ENCODE data around the gene MN1.

Gene MN1

DNA sequence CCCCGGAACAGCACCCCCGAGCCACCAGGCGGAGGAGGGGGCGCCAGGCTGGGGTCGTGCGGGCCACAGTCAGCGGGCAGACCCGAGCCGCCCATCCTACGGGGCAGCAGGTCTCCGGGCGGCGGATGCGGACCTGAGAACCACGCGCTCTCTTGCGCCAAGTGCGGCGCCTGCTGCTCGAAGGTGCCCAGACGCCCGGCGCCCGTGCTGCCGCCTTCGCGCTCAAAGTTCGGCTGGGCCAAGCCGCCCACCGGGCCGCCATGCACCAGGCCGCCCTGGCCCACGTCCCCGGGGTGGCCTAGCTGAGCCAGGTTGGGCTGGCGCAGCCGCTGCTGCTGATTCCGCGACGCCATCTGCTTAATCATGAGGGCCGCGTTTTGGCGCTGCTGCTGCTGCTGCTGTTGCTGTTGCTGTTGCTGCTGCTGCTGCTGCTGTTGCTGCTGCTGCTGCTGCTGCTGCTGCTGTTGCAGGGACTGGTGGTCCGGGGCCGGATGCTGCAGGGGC is 3.0 kb downstream of the MN1 start:
- no peak for TF ChIP-seq EZH2phosphoT487 (conservative IDR thresholded peaks at IDR 0.05; ENCODE audit: low read length)
- TF ChIP-seq CTCF (IDR thresholded peaks at IDR 0.05; ENCODE audit: insufficient read depth, low read length, poor library complexity, severe bottlenecking): no peak
- Histone ChIP-seq H3K4me3 (ENCODE audit: insufficient read depth, low read length, poor library complexity, severe bottlenecking) (no peak overlapping the region), H3K4me2 (ENCODE audit: low read depth, low read length, poor library complexity, severe bottlenecking) (no peak overlapping the region)

DNA sequence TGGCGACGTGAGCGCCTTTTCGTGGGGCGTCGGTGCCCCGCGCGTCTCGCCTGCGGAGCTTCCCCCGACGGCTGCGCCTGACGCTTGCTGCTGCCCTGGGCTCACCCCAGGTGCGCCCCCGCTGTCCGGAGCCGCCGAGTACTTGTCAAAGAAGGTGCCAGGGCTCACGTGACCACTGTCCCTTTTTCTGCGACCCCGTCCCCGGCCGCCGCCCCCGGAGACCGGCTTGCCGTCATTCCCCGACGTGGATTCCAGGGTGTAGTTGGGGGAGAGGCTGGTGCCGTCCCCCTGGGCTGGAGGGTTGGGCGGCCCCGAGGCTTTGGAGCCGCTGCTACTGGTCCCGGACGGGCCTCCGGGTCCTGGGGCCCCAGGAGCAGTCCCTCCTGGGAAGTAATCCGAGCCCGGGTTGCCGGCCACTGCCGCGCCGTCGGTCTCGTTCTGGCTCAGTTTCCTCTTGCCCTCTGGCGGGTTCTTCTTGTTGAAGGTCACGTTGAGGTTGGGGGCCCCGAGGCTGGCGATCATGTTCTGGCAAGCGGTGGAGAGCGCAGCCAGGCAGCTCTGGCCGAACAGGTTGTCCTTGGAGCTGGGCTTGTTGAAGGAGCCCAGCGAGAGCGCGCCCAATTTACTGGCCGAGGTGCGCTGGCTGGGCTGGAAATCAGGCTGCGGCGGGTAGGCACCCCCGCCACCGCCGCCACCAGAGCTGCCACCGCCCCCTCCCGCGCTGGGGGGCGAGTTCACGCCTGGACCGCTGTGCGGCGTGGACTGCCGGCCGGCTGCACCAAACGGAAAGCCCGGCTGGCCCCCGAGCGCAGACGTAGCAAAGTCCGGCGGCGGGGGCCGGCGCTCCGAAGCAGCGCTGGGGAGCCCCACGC is 3.8 kb downstream of the MN1 start:
- Histone ChIP-seq H3K9ac (ENCODE audit: low read length) (no peak overlapping the region), H3K9me3 (ENCODE audit: insufficient read depth, low read length) (no peaks in the 10 kb centered on the region), H3K4me3 (ENCODE audit: insufficient read depth, low read length, poor library complexity, severe bottlenecking) (no peak overlapping the region), H4K20me1 (ENCODE audit: low read depth, low read length) (no peaks in the 10 kb centered on the region), H2AFZ (ENCODE audit: low read depth, low read length, severe bottlenecking) (no peak overlapping the region), H3K27me3 (ENCODE audit: low read length) (no peaks in the 10 kb centered on the region), H3K4me2 (ENCODE audit: low read depth, low read length, poor library complexity, severe bottlenecking) (no peak overlapping the region), H3K36me3 (ENCODE audit: low read length) (no peaks in the 10 kb centered on the region), H3K9me2 (replicated peaks; ENCODE audit: insufficient read depth, low read length) (no peaks in the 10 kb centered on the region), H3K79me2 (ENCODE audit: insufficient read depth, low read length) (no peaks in the 10 kb centered on the region), H3F3A (ENCODE audit: insufficient read depth) (no peaks in the 10 kb centered on the region), H3K27ac (ENCODE audit: low read depth, low read length) (no peak overlapping the region)
- TF ChIP-seq EZH2phosphoT487 (conservative IDR thresholded peaks at IDR 0.05; ENCODE audit: low read length) (no peak), CTCF (IDR thresholded peaks at IDR 0.05; ENCODE audit: insufficient read depth, low read length, poor library complexity, severe bottlenecking) (no peak)

More for the DNA sequence above, 3.0 kb downstream of the MN1 start:
- Histone ChIP-seq H3K9ac (ENCODE audit: low read length) (no peak overlapping the region), H3K9me2 (replicated peaks; ENCODE audit: insufficient read depth, low read length) (no peaks in the 10 kb centered on the region), H3K9me3 (ENCODE audit: insufficient read depth, low read length) (no peaks in the 10 kb centered on the region), H3K27ac (ENCODE audit: low read depth, low read length) (no peak overlapping the region), H3K27me3 (ENCODE audit: low read length) (no peaks in the 10 kb centered on the region), H2AFZ (ENCODE audit: low read depth, low read length, severe bottlenecking) (no peak overlapping the region), H4K20me1 (ENCODE audit: low read depth, low read length) (no peaks in the 10 kb centered on the region), H3K79me2 (ENCODE audit: insufficient read depth, low read length) (no peaks in the 10 kb centered on the region), H3F3A (ENCODE audit: insufficient read depth) (no peaks in the 10 kb centered on the region), H3K36me3 (ENCODE audit: low read length) (no peaks in the 10 kb centered on the region)

DNA sequence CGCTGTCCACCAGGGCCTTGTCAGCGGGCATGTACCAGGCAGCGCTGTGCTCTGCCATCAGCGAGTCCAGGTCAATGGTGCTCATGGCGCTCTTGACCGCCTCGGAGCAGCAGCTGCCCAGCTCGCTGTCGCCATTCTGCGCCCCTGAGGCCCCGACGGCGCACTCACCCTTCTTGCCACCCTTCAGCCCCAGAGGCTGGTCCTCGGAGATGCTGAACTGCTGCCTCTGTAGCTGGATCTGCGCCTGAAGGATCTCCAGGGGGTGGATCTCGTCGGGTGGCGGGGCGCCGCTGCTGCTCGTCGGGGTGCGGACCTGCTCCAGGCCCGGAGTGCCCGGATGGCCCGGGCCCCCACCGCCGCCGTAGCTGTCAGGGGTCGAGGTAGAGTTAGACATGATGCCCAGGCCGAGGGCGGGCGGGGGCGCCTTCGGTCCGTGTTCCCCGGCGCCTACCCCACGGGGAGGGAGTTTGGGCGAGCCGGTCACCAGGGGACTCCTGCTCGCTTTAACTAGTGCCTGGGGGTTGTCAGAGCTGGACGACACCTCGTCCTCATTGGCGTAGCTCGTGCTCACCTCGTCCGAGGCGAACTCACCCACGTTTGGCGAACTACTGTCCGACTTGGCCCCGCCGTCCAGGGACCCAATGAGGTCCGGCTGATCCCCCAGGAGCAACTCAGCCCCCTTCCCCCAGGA is 4.6 kb downstream of the MN1 start:
- Histone ChIP-seq H3K79me2 (ENCODE audit: insufficient read depth, low read length) (no peaks in the 10 kb centered on the region), H3K36me3 (ENCODE audit: low read length) (no peaks in the 10 kb centered on the region), H3K4me2 (ENCODE audit: low read depth, low read length, poor library complexity, severe bottlenecking) (no peak overlapping the region), H4K20me1 (ENCODE audit: low read depth, low read length) (no peaks in the 10 kb centered on the region), H3F3A (ENCODE audit: insufficient read depth) (no peaks in the 10 kb centered on the region), H3K9me2 (replicated peaks; ENCODE audit: insufficient read depth, low read length) (no peaks in the 10 kb centered on the region), H3K27me3 (ENCODE audit: low read length) (no peaks in the 10 kb centered on the region), H3K27ac (ENCODE audit: low read depth, low read length) (no peak overlapping the region), H3K9ac (ENCODE audit: low read length) (no peak overlapping the region), H2AFZ (ENCODE audit: low read depth, low read length, severe bottlenecking) (no peak overlapping the region), H3K9me3 (ENCODE audit: insufficient read depth, low read length) (no peaks in the 10 kb centered on the region), H3K4me3 (ENCODE audit: insufficient read depth, low read length, poor library complexity, severe bottlenecking) (no peak overlapping the region)
- TF ChIP-seq CTCF (IDR thresholded peaks at IDR 0.05; ENCODE audit: insufficient read depth, low read length, poor library complexity, severe bottlenecking) (no peak), EZH2phosphoT487 (conservative IDR thresholded peaks at IDR 0.05; ENCODE audit: low read length) (no peak)

All from SU-DHL-6 (cell line).